CD4-positive, alpha-beta T cell treated with Interleukin-15 for 4 hours (primary cell): ENCODE data around the gene PLAC9.
A peak's percentile ranks its signal among the peaks of the same experiment; 100 is the strongest.

Source experiments
- DNase-seq: peaks from one replicate; pipeline ENCODE4 v3.0.0-alpha.2; 2020; ENCODE audit warnings: low spot score

PLAC9 gene

DNA sequence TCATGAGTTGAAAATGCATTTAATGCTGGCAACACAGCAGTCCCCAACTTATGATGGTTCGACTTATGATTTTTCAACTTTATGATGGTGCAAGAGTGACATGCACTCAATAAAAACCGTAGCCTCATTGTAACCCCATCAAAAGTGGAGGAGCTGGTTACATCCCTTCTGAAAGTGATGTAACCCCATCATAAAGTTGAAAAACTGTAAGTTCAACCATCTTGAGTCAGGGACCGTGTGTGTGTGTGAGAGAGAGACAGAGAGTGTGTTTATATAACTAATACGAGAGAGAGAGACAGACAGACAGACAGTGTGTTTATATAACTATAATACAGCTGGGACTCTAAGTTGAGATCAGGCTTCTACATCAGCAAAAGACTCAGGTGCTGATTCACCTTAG, 51.8 kb downstream of the PLAC9 start:
- DNase-seq: no peak

- no peak for DNase-seq
Measured at GRCh38 chr10:80185578-80186299, 53.2 kb downstream of the PLAC9 start.

DNA sequence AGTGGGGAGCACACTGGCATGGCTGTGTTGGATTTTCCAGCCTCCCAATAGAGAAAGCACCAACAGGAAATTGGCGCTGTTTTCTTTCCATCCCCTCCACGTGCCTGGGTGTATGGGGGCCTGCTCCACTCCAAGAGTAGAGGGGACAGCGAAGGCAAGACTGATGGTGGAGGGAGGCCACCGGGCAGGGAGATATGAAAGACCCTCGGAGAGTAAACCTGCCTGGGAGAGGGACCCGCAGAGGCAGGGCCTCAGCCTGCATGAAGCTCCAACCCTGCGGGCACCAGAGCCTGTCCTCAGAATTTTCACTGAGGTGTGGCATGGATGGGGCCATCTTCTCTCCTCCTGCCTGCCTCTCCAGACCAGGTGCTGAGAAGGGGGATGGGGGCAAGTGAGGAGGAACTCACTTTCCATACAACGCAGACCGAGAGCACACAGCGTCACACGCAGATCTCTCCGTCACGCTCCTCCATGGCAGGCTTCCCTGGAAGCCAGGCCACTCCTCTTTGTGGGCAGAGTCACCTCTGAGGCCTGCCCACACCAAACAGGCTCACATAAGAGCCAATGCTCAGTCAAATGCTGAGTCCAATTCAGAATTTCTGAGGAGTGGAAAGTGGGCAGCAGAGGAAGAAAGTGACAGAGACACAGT, 54.0 kb downstream of the PLAC9 start:
- DNase-seq: no peak

GRCh38 chr10:80187060-80187459, 54.5 kb downstream of the PLAC9 start:
- no peak for DNase-seq

DNA sequence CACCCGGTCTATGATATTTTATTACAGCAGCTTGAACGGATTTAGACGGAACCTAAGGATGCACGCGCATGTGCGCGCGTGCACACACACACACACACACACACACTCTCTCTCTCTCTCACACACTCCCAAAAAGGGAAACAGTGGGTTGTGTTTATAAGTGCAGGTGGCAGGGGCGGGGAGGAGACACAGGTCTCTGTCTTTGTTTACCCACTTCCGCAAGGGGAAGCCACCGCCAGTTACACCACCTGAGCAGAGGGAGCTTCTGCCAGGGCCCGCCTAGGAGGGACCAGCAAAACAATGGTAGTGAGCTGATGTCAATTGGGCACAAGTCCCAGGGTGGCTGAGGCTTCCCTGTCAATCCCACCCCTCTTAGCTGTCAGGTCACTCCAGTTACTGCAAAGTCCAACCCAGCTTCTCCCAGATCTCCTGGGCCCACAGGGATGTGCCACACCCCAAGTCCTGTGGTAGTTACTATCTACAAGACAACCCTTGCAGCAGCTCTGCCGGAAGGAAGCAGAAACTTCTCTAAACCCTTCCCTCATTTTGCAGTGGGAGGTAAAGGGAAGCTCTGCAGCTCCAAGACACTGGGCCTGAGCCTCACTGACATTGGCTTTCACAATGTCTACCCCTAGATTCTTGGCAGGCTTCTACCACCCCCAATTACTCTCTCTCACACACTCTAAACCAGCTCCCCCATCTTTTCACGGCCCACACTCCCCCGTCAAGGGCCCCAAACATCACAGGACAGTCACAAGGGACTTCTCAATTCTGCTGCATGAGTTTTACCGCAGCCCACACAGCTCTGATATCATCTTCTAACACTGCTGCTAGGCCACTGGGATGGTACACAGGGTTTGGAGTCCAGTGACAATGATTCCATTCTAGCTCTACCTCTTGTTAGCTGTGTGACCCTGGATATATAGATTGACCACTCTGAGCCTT, 55.2 kb downstream of the PLAC9 start:
- DNase-seq: peak; percentile 88

DNA sequence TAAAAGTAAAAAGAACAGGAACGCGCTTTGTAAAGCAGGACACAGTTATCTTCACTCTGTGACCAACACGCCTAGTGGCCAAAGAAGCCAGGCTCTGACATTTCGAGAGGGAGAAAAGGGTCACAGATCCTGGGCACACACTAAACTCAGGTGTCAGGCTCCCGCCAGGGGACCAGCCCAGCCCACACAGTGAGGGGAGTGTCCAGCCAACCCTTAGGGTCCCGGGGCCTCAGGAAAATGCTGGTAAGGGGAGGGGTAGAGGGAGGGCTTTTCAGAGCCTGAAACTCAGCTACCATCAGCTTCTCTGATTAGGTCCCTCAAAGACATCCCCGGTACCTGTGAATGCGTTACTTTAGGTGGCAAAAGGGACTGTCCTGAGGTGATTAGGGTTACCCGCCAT, 56.2 kb downstream of the PLAC9 start:
- DNase-seq: no peak

- peak; percentile 42 for DNase-seq
Measured at GRCh38 chr10:80191589-80192270, 59.2 kb downstream of the PLAC9 start.

- DNase-seq: no peak
Measured at GRCh38 chr10:80192553-80192952, 60.0 kb downstream of the PLAC9 start.

GRCh38 chr10:80194373-80195045, 62.0 kb downstream of the PLAC9 start:
- DNase-seq: no peak
